GM12878 (cell line): ENCODE measurements around the gene CHMP2B. TPM values are rescaled to one million over a fixed set of nuclear protein-coding genes. Genes with fewer than 3 reads are reported as not detected.

Experiments used
- ATAC-seq: fragments of 200-7000 bp; cut with Tn5 transposase; 3 replicates; pipeline ENCODE4 v1.9.1; 2020; ENCODE audit warnings: mild to moderate bottlenecking, moderate library complexity
- BruUV-seq: library from RNA; stranded (reverse); fragments of 400-500 nt; replicated peaks from 2 replicates; lab custom pipeline; 2021; lab: Mats Ljungman, UMichigan
- CTCF ChIA-PET: fragments of 300-600 bp; sonication (Branson Sonifier 250); formaldehyde crosslinking; extraction: SDS; loops from one replicate; lab custom pipeline; 2021; ENCODE audit warnings: inconsistent platforms; lab: Yijun Ruan, JAX
- POLR2A ChIA-PET: fragments of 350-600 bp; formaldehyde crosslinking; extraction: SDS; loops from one replicate; lab custom pipeline; 2021; ENCODE audit warnings: inconsistent platforms; lab: Charles Lee
- RAD21 ChIA-PET: fragments of 300-600 bp; sonication (Branson Sonifier 250); formaldehyde crosslinking; loops from one replicate; lab custom pipeline; 2023; ENCODE audit warnings: antibody characterized with exemption; ENCODE audit not compliant: unreplicated experiment; lab: Charles Lee
- SMC1A ChIA-PET: fragments of 300-600 bp; sonication (Branson Sonifier 250); formaldehyde crosslinking; loops from one replicate; lab custom pipeline; 2023; ENCODE audit not compliant: unreplicated experiment, uncharacterized antibody; lab: Charles Lee
- DNase-seq: peaks from one replicate; pipeline ENCODE4 v3.0.0-alpha.2; 2011; ENCODE audit warnings: low read depth, low spot score
- FAIRE-seq: peaks from 3 replicates; lab custom pipeline; 2011; peaks lifted over from hg19 to GRCh38; lab: Jason Lieb, UNC
- H2AFZ ChIP-seq: 2 replicates; pipeline ENCODE4 v1.6.0; 2011; ENCODE audit warnings: low read depth, low read length, control low read depth; ENCODE audit not compliant: control insufficient read depth
- H3K27ac ChIP-seq: 2 replicates; pipeline ENCODE4 v1.5.1; 2011; ENCODE audit warnings: control low read depth; ENCODE audit not compliant: control insufficient read depth, insufficient read depth
- H3K27me3 ChIP-seq, 2 experiments: replicated peaks in 1 of 2; 2 replicates each; pipeline versions ENCODE4 v1.6.0 to v1.6.1; 2011; ENCODE audit warnings: low read length in 1 of 2; ENCODE audit not compliant: control insufficient read depth in 2 of 2, insufficient read depth in 2 of 2
- H3K36me3 ChIP-seq, 2 experiments: 2 replicates each; pipeline ENCODE4 v1.5.1; 2011; ENCODE audit warnings: low read length in 1 of 2; ENCODE audit not compliant: control insufficient read depth in 2 of 2, insufficient read depth in 2 of 2
- H3K4me1 ChIP-seq: 2 replicates; pipeline ENCODE4 v1.6.1; 2011; ENCODE audit warnings: mild to moderate bottlenecking, low read length, moderate library complexity, mixed read lengths; ENCODE audit not compliant: control insufficient read depth, insufficient read depth
- H3K4me2 ChIP-seq: 2 replicates; pipeline ENCODE4 v1.6.0; 2011; ENCODE audit warnings: control low read depth; ENCODE audit not compliant: control insufficient read depth, insufficient read depth
- H3K4me3 ChIP-seq: fragments of 200-600 bp; sonication (generic); 2 replicates; pipeline ENCODE4 v1.5.1; 2016
- H3K79me2 ChIP-seq: 2 replicates; pipeline ENCODE4 v1.6.0; 2011; ENCODE audit warnings: low read length; ENCODE audit not compliant: control insufficient read depth, insufficient read depth
- H3K9ac ChIP-seq: 2 replicates; pipeline ENCODE4 v1.8.0; 2011; ENCODE audit warnings: low read length, control low read depth, mixed read lengths; ENCODE audit not compliant: control insufficient read depth, insufficient read depth
- H3K9me3 ChIP-seq: replicated peaks from 3 replicates; pipeline ENCODE4 v1.5.1; 2011; ENCODE audit warnings: mild to moderate bottlenecking, low read length; ENCODE audit not compliant: control insufficient read depth, insufficient read depth
- H4K20me1 ChIP-seq: 2 replicates; pipeline ENCODE4 v1.6.0; 2011; ENCODE audit not compliant: control insufficient read depth, insufficient read depth
- BRCA1 ChIP-seq: IDR thresholded peaks from 2 replicates; pipeline ENCODE4 v1.6.1; 2011; ENCODE audit warnings: low read depth, low read length, improper control_type of control experiment
- GABPA ChIP-seq: IDR thresholded peaks from 2 replicates; pipeline ENCODE4 v1.6.1; 2014; ENCODE audit warnings: antibody characterized with exemption, low read depth, mild to moderate bottlenecking, inconsistent platforms
- IKZF1 ChIP-seq: fragments of 450-650 bp; conservative IDR thresholded peaks from 2 replicates; pipeline ENCODE4 v1.6.1; 2017; ENCODE audit warnings: antibody characterized with exemption, mild to moderate bottlenecking
- NBN ChIP-seq: fragments of 450-650 bp; IDR thresholded peaks from 2 replicates; pipeline ENCODE4 v1.6.1; 2016
- POU2F2 ChIP-seq: IDR thresholded peaks from 3 replicates; pipeline ENCODE4 v1.6.1; 2011; ENCODE audit warnings: low read depth, mild to moderate bottlenecking, low read length, borderline replicate concordance
- RAD21 ChIP-seq: IDR thresholded peaks from 2 replicates; pipeline ENCODE4 v1.6.1; 2011; ENCODE audit warnings: mild to moderate bottlenecking, low read depth, low read length, moderate library complexity; ENCODE audit not compliant: insufficient read depth
- RBBP5 ChIP-seq: fragments of 200-600 bp; sonication (generic); conservative IDR thresholded peaks from 2 replicates; pipeline ENCODE4 v1.6.1; 2016
- SMAD5 ChIP-seq: IDR thresholded peaks from 2 replicates; pipeline ENCODE4 v1.6.1; 2016; ENCODE audit warnings: antibody characterized with exemption, low read depth
- WGBS: methylation state at CpG from one replicate; pipeline ENCODE4 v1.1.6; 2016; ENCODE audit warnings: low lambda C conversion rate; ENCODE audit not compliant: insufficient replicate concordance, insufficient coverage; ENCODE audit errors: missing lambda C conversion rate; 5-methylcytosine and 5-hydroxymethylcytosine counted together
- in situ Hi-C: fragments of 300-500 bp; cut with MboI; formaldehyde crosslinking; loops from 9 replicates; pipeline ENCODE4 v1.14.3; 2018; ENCODE audit warnings: mixed read lengths
- intact Hi-C: fragments of 100-400 bp; cut with micrococcal nuclease; formaldehyde crosslinking; loops from one replicate; pipeline ENCODE4 v1.14.2; 2022; ENCODE audit not compliant: unreplicated experiment
- polyA plus RNA-seq, 11 experiments: library from polyadenylated mRNA; depleted of rRNA in 4 of 11; unstranded in 6 of 11; stranded (reverse) in 5 of 11; fragments of >200 nt; fragmentation: Nextera tagmentation in 4 of 11; fragmentation: Illumina TruSeq in 1 of 11; extraction: Ambion mirVana in 4 of 11; extraction: Trizol in 1 of 11; gene quantifications; 1 replicate in 1 of 11; 2 replicates in 10 of 11; pipeline versions ENCODE4 v1.2.1 to v1.2.3, GENCODE V29; 2011 to 2016; ENCODE audit warnings: inconsistent platforms in 2 of 11, missing spikeins in 2 of 11, low read depth in 1 of 11
- total RNA-seq, 4 experiments: library from RNA; depleted of rRNA in 3 of 4; stranded (reverse); fragments of >200 nt in 3 of 4; fragmentation: Illumina TruSeq in 1 of 4; extraction: Trizol in 1 of 4; gene quantifications; 2 replicates each; pipeline versions ENCODE4 v1.2.1 to v1.2.3, GENCODE V29; 2013 to 2021
- TF ChIP-seq, protein P1 (sequence below), 3 experiments: IDR thresholded peaks in 2 of 3; conservative IDR thresholded peaks in 1 of 3; 2 replicates each; pipeline ENCODE4 v1.5.1; 2011; ENCODE audit warnings: low read depth in 3 of 3, low read length in 3 of 3, mild to moderate bottlenecking in 3 of 3, control low read depth in 2 of 3, moderate library complexity in 2 of 3, inconsistent platforms in 1 of 3, mixed read lengths in 1 of 3; ENCODE audit not compliant: control insufficient read depth in 2 of 3, insufficient read depth in 1 of 3; ENCODE audit errors: extremely low read depth in 1 of 3
- TF ChIP-seq, protein P2 (sequence below): fragments of 450-650 bp; formaldehyde crosslinking; IDR thresholded peaks from 2 replicates; pipeline ENCODE4 v1.4.0; 2022; ENCODE audit warnings: mild to moderate bottlenecking, moderate library complexity
- TF ChIP-seq, protein P3 (sequence below): fragments of 450-650 bp; IDR thresholded peaks from 2 replicates; pipeline ENCODE4 v1.6.1; 2018; ENCODE audit warnings: mild to moderate bottlenecking, low read depth, moderate library complexity; ENCODE audit not compliant: partially characterized antibody
- TF ChIP-seq, protein P4 (sequence below): IDR thresholded peaks from 2 replicates; pipeline ENCODE4 v1.6.1; 2011; ENCODE audit warnings: borderline replicate concordance, low read depth, mild to moderate bottlenecking, moderate library complexity, mixed read lengths, low read length; ENCODE audit not compliant: insufficient read depth; ENCODE audit errors: extremely low read length

The CHMP2B gene
- total and polyA plus RNA-seq, 10 of the 15 experiments (the other 5 are each of a cell fraction or from before 2014, with no cell fraction given), result 14.9 to 54.8 (median 24.6) TPM

DNA sequence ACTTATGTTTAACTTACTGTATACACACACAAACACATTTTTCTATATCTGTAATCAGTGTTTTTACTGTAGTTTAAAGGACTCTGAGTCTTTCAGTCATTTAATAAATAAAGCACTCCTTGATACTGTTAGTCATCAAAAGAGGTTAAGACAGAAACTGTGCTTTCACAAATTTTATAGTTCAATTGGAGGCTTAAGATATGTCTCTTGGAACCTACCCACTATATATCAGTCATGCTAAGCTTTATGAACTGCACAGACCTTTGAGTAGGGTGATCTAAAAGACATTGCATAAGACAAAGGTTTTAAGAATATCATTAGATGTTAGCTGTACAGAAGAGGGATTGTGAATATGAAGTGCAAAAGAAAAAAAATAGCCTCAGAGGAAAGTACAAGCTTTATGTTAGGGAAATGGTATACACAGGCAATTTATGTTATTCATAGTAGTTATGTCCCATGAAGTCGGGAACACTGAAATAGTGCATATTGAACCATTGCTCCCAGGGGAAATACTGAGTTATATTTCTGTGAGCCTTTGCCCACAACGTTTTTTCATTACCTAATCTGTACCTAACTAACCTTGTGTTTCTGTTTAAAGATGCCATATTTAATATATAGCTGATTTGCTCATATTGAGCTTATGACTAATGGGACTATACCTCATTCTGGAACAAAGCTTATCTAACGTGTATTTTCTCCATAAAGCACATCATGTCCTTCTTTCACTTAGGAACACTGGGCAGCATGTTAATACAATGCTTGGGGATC is 19.7 kb downstream of the CHMP2B start (continued):
- TF ChIP-seq, protein P1, sequence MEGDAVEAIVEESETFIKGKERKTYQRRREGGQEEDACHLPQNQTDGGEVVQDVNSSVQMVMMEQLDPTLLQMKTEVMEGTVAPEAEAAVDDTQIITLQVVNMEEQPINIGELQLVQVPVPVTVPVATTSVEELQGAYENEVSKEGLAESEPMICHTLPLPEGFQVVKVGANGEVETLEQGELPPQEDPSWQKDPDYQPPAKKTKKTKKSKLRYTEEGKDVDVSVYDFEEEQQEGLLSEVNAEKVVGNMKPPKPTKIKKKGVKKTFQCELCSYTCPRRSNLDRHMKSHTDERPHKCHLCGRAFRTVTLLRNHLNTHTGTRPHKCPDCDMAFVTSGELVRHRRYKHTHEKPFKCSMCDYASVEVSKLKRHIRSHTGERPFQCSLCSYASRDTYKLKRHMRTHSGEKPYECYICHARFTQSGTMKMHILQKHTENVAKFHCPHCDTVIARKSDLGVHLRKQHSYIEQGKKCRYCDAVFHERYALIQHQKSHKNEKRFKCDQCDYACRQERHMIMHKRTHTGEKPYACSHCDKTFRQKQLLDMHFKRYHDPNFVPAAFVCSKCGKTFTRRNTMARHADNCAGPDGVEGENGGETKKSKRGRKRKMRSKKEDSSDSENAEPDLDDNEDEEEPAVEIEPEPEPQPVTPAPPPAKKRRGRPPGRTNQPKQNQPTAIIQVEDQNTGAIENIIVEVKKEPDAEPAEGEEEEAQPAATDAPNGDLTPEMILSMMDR (IDR thresholded peaks at IDR 0.05 in 2 of 3, conservative IDR thresholded peaks at IDR 0.05 in 1 of 3; ENCODE audit: control insufficient read depth in 2 of 3, extremely low read depth in 1 of 3, insufficient read depth in 1 of 3, low read depth in 3 of 3, low read length in 3 of 3), result no peak
- no peak for TF ChIP-seq RBBP5

DNA sequence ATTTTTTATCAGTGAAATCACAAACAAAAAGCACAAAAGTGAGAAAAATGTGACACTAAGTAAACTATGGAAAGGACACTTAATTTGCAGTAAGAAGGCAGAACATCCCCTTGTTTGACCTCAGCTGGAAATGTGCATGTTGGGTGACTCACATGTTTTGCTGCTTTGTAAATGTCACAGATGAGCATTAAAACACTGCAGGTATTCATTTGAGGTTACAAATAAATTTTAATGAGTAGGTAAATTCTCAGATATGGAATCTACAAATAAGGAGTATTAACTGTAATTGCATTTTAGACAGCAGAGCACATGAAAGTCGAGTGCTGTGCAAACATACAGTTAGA is 20.3 kb downstream of the CHMP2B start:
- H3K4me2 ChIP-seq, result no peak overlapping the region
- no peak overlapping the region for H2AFZ ChIP-seq
- BruUV-seq, result no TSS peak
- DNase-seq (no peak), FAIRE-seq (no peak), ATAC-seq (no peak)
- H3K9ac ChIP-seq, result no peak overlapping the region
- ChIA-PET SMC1A (interaction anchor here (1.0 kb wide), 1 partner anchor 12 kb away, joined by 3 read pairs; no protein-coding TSS in a partner anchor), POLR2A (interaction anchor here (1.4 kb wide), 1 partner anchor 13 kb away, joined by 3 read pairs; no protein-coding TSS in a partner anchor), CTCF (interaction anchor here (0.9 to 2.5 kb wide), 3 partner anchors 9 to 14 kb away, joined by 3 to 20 read pairs (median 5); no protein-coding TSS in a partner anchor), RAD21 (no interaction called here)
- intact Hi-C loops, result no loop called here
- WGBS, result 93% methylated on average over 1 of the region's 1 CpG
- no peaks in the 10 kb centered on the region for H3K36me3 ChIP-seq
- H3K9me3 ChIP-seq, result no peaks in the 10 kb centered on the region
- no peaks in the 10 kb centered on the region for H3K4me1 ChIP-seq
- H4K20me1 ChIP-seq, result no peaks in the 10 kb centered on the region
- H3K4me3 ChIP-seq, result no peak overlapping the region
- no peaks in the 10 kb centered on the region for H3K27me3 ChIP-seq
- no peak overlapping the region for H3K27ac ChIP-seq
- no peaks in the 10 kb centered on the region for H3K79me2 ChIP-seq
- in situ Hi-C loops, result no loop called here
- TF ChIP-seq BRCA1 (no peak), SMAD5 (no peak), GABPA (no peak), POU2F2 (no peak), NBN (no peak), IKZF1 (no peak), RAD21 (no peak)
- TF ChIP-seq, protein P2, sequence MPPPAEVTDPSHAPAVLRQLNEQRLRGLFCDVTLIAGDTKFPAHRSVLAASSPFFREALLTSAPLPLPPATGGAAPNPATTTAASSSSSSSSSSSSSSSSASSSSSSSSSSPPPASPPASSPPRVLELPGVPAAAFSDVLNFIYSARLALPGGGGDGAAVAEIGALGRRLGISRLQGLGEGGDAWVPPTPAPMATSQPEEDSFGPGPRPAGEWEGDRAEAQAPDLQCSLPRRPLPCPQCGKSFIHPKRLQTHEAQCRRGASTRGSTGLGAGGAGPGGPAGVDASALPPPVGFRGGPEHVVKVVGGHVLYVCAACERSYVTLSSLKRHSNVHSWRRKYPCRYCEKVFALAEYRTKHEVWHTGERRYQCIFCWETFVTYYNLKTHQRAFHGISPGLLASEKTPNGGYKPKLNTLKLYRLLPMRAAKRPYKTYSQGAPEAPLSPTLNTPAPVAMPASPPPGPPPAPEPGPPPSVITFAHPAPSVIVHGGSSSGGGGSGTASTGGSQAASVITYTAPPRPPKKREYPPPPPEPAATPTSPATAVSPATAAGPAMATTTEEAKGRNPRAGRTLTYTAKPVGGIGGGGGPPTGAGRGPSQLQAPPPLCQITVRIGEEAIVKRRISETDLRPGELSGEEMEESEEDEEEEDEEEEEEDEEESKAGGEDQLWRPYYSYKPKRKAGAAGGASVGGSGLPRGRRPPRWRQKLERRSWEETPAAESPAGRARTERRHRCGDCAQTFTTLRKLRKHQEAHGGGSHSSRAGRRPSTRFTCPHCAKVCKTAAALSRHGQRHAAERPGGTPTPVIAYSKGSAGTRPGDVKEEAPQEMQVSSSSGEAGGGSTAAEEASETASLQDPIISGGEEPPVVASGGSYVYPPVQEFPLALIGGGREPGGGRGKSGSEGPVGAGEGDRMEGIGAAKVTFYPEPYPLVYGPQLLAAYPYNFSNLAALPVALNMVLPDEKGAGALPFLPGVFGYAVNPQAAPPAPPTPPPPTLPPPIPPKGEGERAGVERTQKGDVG (CRISPR knock-in tag), result no peak
- TF ChIP-seq, protein P3, sequence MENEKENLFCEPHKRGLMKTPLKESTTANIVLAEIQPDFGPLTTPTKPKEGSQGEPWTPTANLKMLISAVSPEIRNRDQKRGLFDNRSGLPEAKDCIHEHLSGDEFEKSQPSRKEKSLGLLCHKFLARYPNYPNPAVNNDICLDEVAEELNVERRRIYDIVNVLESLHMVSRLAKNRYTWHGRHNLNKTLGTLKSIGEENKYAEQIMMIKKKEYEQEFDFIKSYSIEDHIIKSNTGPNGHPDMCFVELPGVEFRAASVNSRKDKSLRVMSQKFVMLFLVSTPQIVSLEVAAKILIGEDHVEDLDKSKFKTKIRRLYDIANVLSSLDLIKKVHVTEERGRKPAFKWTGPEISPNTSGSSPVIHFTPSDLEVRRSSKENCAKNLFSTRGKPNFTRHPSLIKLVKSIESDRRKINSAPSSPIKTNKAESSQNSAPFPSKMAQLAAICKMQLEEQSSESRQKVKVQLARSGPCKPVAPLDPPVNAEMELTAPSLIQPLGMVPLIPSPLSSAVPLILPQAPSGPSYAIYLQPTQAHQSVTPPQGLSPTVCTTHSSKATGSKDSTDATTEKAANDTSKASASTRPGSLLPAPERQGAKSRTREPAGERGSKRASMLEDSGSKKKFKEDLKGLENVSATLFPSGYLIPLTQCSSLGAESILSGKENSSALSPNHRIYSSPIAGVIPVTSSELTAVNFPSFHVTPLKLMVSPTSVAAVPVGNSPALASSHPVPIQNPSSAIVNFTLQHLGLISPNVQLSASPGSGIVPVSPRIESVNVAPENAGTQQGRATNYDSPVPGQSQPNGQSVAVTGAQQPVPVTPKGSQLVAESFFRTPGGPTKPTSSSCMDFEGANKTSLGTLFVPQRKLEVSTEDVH, result no peak
- TF ChIP-seq, protein P4, sequence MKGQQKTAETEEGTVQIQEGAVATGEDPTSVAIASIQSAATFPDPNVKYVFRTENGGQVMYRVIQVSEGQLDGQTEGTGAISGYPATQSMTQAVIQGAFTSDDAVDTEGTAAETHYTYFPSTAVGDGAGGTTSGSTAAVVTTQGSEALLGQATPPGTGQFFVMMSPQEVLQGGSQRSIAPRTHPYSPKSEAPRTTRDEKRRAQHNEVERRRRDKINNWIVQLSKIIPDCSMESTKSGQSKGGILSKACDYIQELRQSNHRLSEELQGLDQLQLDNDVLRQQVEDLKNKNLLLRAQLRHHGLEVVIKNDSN, result no peak
